Stimulated activated CD4-positive, alpha-beta T cell treated with anti-CD3 and anti-CD28 coated beads, Interleukin-15, amount 100 ng/mL, for 48 hours (primary cell): ENCODE results near the gene CLCN1.

Experiments used
- DNase-seq, 2 donors: peaks; one replicate each; pipeline ENCODE4 v3.0.0-alpha.2; 2020; ENCODE audit warnings: low read depth in 2 of 2

CLCN1 gene

GRCh38 chr7:143334244-143334643, 18.3 kb downstream of the CLCN1 start:
- no peak for DNase-seq

- no peak for DNase-seq
These were observed 21.3 kb downstream of the CLCN1 start for GRCh38 chr7:143337216-143337615.

DNA sequence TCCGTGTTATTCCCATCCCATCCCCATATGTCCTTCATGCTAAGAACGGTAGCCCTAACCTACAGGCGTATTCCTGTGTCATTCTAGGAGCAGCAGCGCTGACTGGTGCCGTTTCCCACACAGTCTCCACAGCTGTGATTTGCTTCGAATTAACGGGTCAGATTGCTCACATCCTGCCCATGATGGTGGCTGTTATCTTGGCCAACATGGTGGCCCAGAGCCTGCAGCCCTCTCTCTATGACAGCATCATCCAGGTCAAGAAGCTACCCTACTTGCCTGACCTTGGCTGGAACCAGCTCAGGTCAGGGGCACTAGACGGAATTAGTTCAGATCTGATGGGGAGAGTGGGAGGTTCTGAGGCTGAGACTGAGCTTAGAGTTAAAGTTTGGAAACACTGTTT, 25.9 kb downstream of the CLCN1 start:
- no peak for DNase-seq

DNA sequence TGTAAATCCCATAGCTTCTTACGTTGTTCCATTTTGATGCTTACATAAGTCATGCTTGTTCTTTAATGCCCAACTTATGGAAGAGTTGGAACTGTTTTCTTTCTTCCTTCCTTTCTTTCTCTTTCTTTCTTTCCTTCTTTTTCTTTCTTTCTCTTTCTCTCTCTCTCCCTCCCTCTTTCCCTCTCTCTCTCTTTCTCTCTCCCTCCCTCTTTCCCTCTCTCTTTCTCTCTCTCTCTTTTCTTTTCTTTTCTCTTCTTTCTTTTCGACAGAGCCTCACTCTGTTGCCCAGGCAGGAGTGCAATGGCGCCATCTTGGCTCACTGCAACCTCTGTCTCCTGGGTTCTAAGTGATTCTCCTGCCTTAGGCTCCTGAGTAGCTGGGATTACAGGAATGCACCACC, 27.7 kb downstream of the CLCN1 start:
- DNase-seq, result no peak

- DNase-seq, result peak; percentile 51 to 57
These were observed 29.6 kb downstream of the CLCN1 start for GRCh38 chr7:143345428-143345900.

DNA sequence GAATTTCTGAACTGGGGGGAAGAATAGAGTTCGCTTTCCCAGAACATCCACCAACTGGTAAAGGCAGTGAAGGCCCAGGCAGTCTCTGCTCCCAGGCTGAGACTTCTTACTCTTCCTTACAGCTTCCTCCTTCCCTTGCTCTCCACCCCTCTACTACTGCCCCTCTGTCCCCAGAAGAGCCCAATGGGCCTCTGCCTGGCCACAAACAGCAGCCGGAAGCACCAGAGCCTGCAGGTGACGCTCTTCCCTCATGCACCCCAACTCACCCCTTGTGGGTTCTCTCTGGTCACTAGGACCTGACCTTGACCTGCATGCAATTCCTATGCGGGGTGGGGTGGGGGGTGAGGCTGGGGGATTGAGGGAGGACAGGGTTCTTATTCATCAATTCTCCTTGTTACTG, 30.1 kb downstream of the CLCN1 start:
- DNase-seq, result no peak

GRCh38 chr7:143347950-143348349, 32.0 kb downstream of the CLCN1 start:
- no peak for DNase-seq

GRCh38 chr7:143351060-143351459, 35.1 kb downstream of the CLCN1 start:
- DNase-seq, result no peak

DNA sequence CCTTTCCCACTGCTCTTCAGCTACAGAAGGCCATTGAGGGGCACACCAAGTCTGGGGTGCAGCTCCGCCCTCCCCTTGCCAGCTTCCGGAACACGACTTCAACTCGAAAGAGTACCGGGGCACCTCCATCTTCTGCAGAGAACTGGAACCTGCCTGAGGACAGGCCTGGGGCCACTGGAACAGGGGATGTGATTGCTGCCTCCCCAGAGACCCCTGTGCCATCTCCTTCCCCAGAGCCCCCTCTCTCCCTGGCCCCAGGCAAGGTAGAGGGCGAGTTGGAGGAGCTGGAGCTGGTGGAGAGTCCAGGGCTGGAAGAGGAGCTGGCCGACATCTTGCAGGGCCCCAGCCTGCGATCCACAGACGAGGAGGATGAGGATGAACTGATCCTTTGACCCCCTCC, 35.7 kb downstream of the CLCN1 start:
- DNase-seq, result no peak

DNA sequence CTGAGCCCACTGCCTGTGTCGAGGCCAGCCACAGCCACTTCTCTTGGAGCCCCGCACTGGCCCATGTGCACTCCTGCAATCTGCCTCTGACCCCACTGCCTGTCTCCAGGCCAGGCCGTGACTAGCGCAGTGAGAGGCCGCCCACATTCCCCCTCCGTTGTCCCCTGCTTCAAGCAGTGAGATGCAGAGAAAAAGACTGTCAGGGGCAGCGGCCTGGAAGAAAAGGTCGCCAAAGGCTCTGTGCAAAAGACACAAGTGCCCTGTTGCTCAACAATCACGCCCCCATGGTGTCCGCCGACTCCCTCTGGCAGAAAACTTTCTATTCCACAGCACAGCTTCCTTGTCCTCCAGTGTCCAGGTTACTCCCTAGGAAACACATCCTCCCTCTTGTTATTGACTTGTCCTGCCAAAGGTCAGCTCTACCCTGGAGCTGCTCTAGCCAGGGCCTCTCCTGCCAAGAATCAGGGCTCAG, 36.7 kb downstream of the CLCN1 start:
- DNase-seq, result no peak

- DNase-seq, result no peak
These were observed 38.5 kb downstream of the CLCN1 start for GRCh38 chr7:143354376-143354775.

DNA sequence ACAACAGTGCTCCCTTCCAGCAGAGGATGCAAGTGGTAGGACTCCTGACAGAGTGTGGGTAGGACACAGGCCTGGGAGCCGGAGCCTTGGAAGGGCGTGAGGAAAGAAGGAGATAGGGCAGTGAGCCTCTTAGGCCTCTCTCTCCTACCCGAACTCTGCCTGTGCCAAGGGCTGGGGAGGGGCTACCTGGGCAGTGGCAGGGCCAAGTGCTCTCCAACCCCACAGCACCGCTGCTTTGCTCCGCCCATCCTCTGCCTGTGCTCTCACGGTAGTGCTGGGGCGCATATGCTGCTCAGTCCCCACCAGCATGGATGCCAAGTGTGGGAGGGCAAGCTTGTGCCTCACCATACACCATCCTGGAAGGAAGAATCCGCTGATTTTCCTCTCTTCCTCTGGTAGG, 39.1 kb downstream of the CLCN1 start:
- DNase-seq, result no peak

- no peak for DNase-seq
These were observed 39.8 kb downstream of the CLCN1 start for GRCh38 chr7:143355450-143356385.

DNA sequence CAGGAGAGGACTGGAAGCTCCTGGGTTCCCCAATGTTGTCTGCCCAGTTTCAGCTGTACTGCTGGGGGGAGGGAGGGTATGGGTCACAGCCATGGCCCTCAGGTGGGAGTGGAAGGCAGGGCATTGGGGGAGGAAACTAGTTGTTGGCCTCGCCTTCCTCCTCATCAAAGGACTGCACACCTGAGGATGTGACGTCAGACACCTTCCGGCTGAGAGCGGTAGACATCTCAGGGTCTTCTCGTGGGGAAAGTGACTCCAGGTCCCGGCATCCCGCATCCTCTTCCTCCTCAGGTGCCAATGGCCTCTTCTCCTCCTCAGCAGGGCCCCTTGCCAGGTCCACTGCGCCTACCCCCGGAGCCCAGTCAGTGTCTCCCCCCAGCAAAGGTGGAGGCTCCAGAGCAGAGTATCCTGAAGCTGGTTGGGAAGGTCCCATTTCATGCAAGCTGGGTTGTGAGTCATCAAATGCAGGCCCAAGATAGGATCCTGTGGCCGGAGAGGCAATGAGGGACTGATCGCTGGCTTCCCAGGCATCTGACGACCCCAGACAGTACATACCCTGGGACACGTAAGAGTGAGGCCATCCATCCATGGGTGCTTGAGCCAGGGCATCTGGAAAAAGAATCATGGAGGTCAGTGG, 40.6 kb downstream of the CLCN1 start:
- DNase-seq, result no peak

GRCh38 chr7:143358626-143359025, 42.7 kb downstream of the CLCN1 start:
- no peak for DNase-seq

- DNase-seq, result no peak
These were observed 44.0 kb downstream of the CLCN1 start for GRCh38 chr7:143359771-143360353.

DNA sequence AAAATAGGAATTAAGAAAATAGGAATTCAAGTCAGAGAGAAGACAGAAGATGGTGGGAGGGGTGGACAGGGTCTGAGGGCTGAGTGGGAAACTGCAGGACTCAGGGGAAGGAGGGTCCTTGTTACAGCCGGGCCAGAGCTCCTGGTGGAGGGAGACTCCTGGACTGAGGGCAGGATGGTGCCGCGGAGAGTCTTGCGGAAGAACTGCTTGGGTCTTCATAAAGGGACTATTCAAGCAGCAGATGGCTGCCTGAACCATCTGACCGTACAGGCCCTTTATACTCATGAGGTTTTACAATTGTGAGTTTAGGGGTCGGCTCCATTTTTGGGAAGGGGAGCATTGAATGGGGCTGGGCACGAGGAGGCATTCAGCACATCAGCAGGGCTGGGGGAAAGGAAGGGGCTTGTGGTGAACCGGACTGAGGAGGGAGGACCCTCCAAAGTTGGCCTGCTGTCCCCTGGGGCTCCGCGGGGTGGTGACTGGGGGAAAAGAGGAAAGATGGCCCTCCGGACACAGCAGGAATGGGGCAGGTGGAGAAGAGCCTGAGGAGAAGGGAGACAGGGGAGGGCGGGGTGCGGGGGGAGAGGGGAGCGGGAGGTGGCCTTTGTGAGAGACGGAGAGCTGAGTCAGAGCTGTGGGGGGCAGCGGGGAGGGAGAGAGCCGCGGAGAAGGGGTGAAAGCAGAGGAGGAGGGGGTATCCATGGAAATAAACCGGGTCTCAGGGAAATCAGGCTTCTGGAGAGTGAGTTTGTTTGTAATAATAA, 45.1 kb downstream of the CLCN1 start:
- no peak for DNase-seq

GRCh38 chr7:143361552-143362130, 45.7 kb downstream of the CLCN1 start:
- DNase-seq, result no peak

- DNase-seq, result no peak
These were observed 46.5 kb downstream of the CLCN1 start, which contains the start of gene FAM131B for GRCh38 chr7:143362131-143363015. FAM131B (minus strand) TSS chr7:143362713; CDS start chr7:143362603, 110 bp downstream.
